GM18511 (cell line): Measurements from ENCODE around the gene NIP7.
"Not testable (repeated sequence)": the region's sequence is repeated elsewhere in the genome, so short reads cannot be mapped to it uniquely, and the experiment has no call there.

ENCODE experiments used
- ATAC-seq: cut with Tn5 transposase; IDR thresholded peaks from one replicate; pipeline ENCODE4 v1.9.1; 2021; ENCODE audit warnings: mild to moderate bottlenecking, moderate library complexity; ENCODE audit not compliant: unreplicated experiment

Gene NIP7

GRCh38 chr16:69338557-69339288 lies 849 bp upstream of the NIP7 start:
- ATAC-seq = no peak

GRCh38 chr16:69340095-69340644 lies 598 bp downstream of the NIP7 start:
- no peak for ATAC-seq

GRCh38 chr16:69344171-69344570 lies 4.6 kb downstream of the NIP7 start:
- no peak for ATAC-seq

- no peak for ATAC-seq
Observed at GRCh38 chr16:69345923-69346322, 6.4 kb downstream of the NIP7 start.

- no peak for ATAC-seq
Observed at GRCh38 chr16:69346683-69347082, 7.1 kb downstream of the NIP7 start.

- no peak for ATAC-seq
Observed at GRCh38 chr16:69348222-69348621, 8.7 kb downstream of the NIP7 start.

- no peak for ATAC-seq
Observed at GRCh38 chr16:69349536-69349935, 10.0 kb downstream of the NIP7 start.

- no peak for ATAC-seq
Observed at GRCh38 chr16:69350536-69351133, 11.1 kb downstream of the NIP7 start.

- no peak for ATAC-seq
Observed at GRCh38 chr16:69351309-69352027, 11.9 kb downstream of the NIP7 start, which contains the start of gene TMED6. TMED6 (minus strand) TSS chr16:69351786; CDS start chr16:69351753, 33 bp downstream.

GRCh38 chr16:69360070-69360469 lies 20.5 kb downstream of the NIP7 start:
- ATAC-seq = not testable (repeated sequence)

- no peak for ATAC-seq
Observed at GRCh38 chr16:69363281-69363717, 23.7 kb downstream of the NIP7 start.

GRCh38 chr16:69364088-69364487 lies 24.5 kb downstream of the NIP7 start:
- no peak for ATAC-seq

- ATAC-seq = no peak
Observed at GRCh38 chr16:69365901-69366300, 26.3 kb downstream of the NIP7 start.

GRCh38 chr16:69366431-69366830 lies 26.9 kb downstream of the NIP7 start:
- no peak for ATAC-seq

GRCh38 chr16:69367980-69368379 lies 28.4 kb downstream of the NIP7 start:
- no peak for ATAC-seq

- no peak for ATAC-seq
Observed at GRCh38 chr16:69368866-69369265, 29.3 kb downstream of the NIP7 start.

- no peak for ATAC-seq
Observed at GRCh38 chr16:69371564-69371963, 32.0 kb downstream of the NIP7 start.

GRCh38 chr16:69373019-69373418 lies 33.4 kb downstream of the NIP7 start:
- ATAC-seq = no peak

GRCh38 chr16:69376393-69377059 lies 37.0 kb downstream of the NIP7 start:
- ATAC-seq = no peak

- no peak for ATAC-seq
Observed at GRCh38 chr16:69378036-69378435, 38.5 kb downstream of the NIP7 start.

GRCh38 chr16:69378760-69379159 lies 39.2 kb downstream of the NIP7 start:
- no peak for ATAC-seq
